A549 (cell line): Measurements from ENCODE around the gene RIPOR2. TPM values are rescaled to one million over a fixed set of nuclear protein-coding genes. Genes with fewer than 3 reads are reported as not detected.

Source experiments
- ATAC-seq, 2 experiments: fragments of 200-7000 bp in 1 of 2; fragments of >200 bp in 1 of 2; cut with Nextera tagmentation in 1 of 2; cut with Tn5 transposase in 1 of 2; 3 replicates each; pipeline versions ENCODE4 v1.8.0 to v1.9.1; 2018 to 2020; ENCODE audit warnings: mild to moderate bottlenecking in 1 of 2, moderate library complexity in 1 of 2
- CTCF ChIA-PET: fragments of 300-600 bp; sonication (Branson Sonifier 250); formaldehyde crosslinking; extraction: SDS; loops from one replicate; lab custom pipeline; 2021; ENCODE audit warnings: antibody characterized with exemption, inconsistent platforms; lab: Yijun Ruan, JAX
- POLR2A ChIA-PET: fragments of 350-600 bp; formaldehyde crosslinking; extraction: SDS; loops from one replicate; lab custom pipeline; 2021; ENCODE audit warnings: antibody characterized with exemption, inconsistent platforms; lab: Yijun Ruan, JAX
- DNase-seq, 2 experiments: peaks; one replicate each; pipeline versions ENCODE4 v3.0.0 to v3.0.0-alpha.2; 2011 to 2016; ENCODE audit warnings: low read depth in 1 of 2, low spot score in 1 of 2
- FAIRE-seq: peaks from 2 replicates; lab custom pipeline; 2011; peaks lifted over from hg19 to GRCh38; lab: Jason Lieb, UNC
- H3K27ac ChIP-seq, 2 experiments: fragments of >200 bp; sonication (Bioruptor Twin); formaldehyde crosslinking; 3 replicates each; pipeline ENCODE4 v1.5.1; 2016 to 2017
- H3K4me1 ChIP-seq: fragments of >200 bp; sonication (Bioruptor Twin); formaldehyde crosslinking; 3 replicates; pipeline ENCODE4 v1.6.1; 2016
- H3K4me2 ChIP-seq: fragments of >200 bp; sonication (Bioruptor Twin); formaldehyde crosslinking; 3 replicates; pipeline ENCODE4 v1.6.1; 2016
- H3K4me3 ChIP-seq: fragments of >200 bp; sonication (Bioruptor Twin); formaldehyde crosslinking; 3 replicates; pipeline ENCODE4 v1.5.1; 2016
- H3K9me3 ChIP-seq: fragments of >200 bp; sonication (Bioruptor Twin); formaldehyde crosslinking; 3 replicates; pipeline ENCODE4 v1.6.1; 2016
- CHD4 ChIP-seq: fragments of 200-600 bp; sonication (generic); IDR thresholded peaks from 2 replicates; pipeline ENCODE4 v1.6.1; 2016; ENCODE audit warnings: antibody characterized with exemption, mild to moderate bottlenecking, borderline replicate concordance
- EP300 ChIP-seq, 2 experiments: fragments of >200 bp; sonication (Bioruptor Twin); formaldehyde crosslinking; IDR thresholded peaks; 2 replicates in 1 of 2; 3 replicates in 1 of 2; pipeline ENCODE4 v1.6.1; 2016 to 2017
- FOSL2 ChIP-seq, 2 experiments: fragments of 450-650 bp in 1 of 2; fragments of >200 bp in 1 of 2; sonication (Bioruptor Twin) in 1 of 2; formaldehyde crosslinking; IDR thresholded peaks; 2 replicates each; pipeline versions ENCODE4 v1.5.0 to v1.6.1; 2016 to 2020; ENCODE audit warnings: mild to moderate bottlenecking in 1 of 2, moderate library complexity in 1 of 2
- HOXB13 ChIP-seq: fragments of 250-450 bp; sonication (Bioruptor Pico); IDR thresholded peaks from 2 replicates; pipeline ENCODE4 v1.5.0; 2020; ENCODE audit warnings: low read depth, mild to moderate bottlenecking, moderate library complexity
- HOXB5 ChIP-seq: fragments of 250-450 bp; sonication (Bioruptor Pico); IDR thresholded peaks from 2 replicates; pipeline ENCODE4 v1.5.0; 2020; ENCODE audit warnings: mild to moderate bottlenecking, moderate library complexity
- MAFK ChIP-seq: fragments of 450-650 bp; IDR thresholded peaks from 2 replicates; pipeline ENCODE4 v1.6.1; 2014; ENCODE audit not compliant: partially characterized antibody
- MYC ChIP-seq: IDR thresholded peaks from 2 replicates; pipeline ENCODE4 v1.6.1; 2012; ENCODE audit warnings: mild to moderate bottlenecking, inconsistent platforms, low read length, improper control_type of control experiment, borderline replicate concordance
- NFE2L2 ChIP-seq: fragments of 150-350 bp; conservative IDR thresholded peaks from 2 replicates; pipeline ENCODE4 v1.6.1; 2014; ENCODE audit warnings: low read length
- RAD21 ChIP-seq, 2 experiments: fragments of >200 bp in 1 of 2; sonication (Bioruptor Twin) in 1 of 2; formaldehyde crosslinking in 1 of 2; IDR thresholded peaks in 1 of 2; conservative IDR thresholded peaks in 1 of 2; 2 replicates in 1 of 2; 3 replicates in 1 of 2; pipeline ENCODE4 v1.6.1; 2012 to 2018; ENCODE audit warnings: inconsistent platforms in 1 of 2
- WGBS: methylation state at CpG from one replicate; pipeline ENCODE4 v1.1.6; 2017; ENCODE audit errors: missing lambda C conversion rate; 5-methylcytosine and 5-hydroxymethylcytosine counted together
- polyA plus RNA-seq, 4 experiments: library from polyadenylated mRNA; depleted of rRNA in 3 of 4; stranded (reverse); fragments of >200 nt; fragmentation: RNase III in 1 of 4; extraction: RNeasy Plus Mini Kit Qiagen cat#74134 plus additional on column Dnase treatment in 1 of 4; gene quantifications; 2 replicates in 3 of 4; 3 replicates in 1 of 4; pipeline ENCODE4 v1.2.3, GENCODE V29; 2011 to 2017
- TF ChIP-seq, protein P1 (sequence below): IDR thresholded peaks from 2 replicates; pipeline ENCODE4 v1.6.1; 2012
- TF ChIP-seq, protein P2 (sequence below): fragments of >200 bp; sonication (Bioruptor Twin); formaldehyde crosslinking; IDR thresholded peaks from 2 replicates; pipeline ENCODE4 v1.6.1; 2016
- TF ChIP-seq, protein P3 (sequence below): fragments of 200-600 bp; sonication (generic); IDR thresholded peaks from 2 replicates; pipeline ENCODE4 v1.6.1; 2016; ENCODE audit warnings: antibody characterized with exemption, mild to moderate bottlenecking, moderate library complexity
- TF ChIP-seq, protein P4 (sequence below): fragments of >200 bp; sonication (Bioruptor Twin); formaldehyde crosslinking; IDR thresholded peaks from 3 replicates; pipeline ENCODE4 v1.5.1; 2016
- TF ChIP-seq, protein P5 (sequence below): fragments of 450-650 bp; IDR thresholded peaks from 2 replicates; pipeline ENCODE4 v1.6.1; 2014; ENCODE audit warnings: antibody characterized with exemption
- TF ChIP-seq, protein P6 (sequence below): IDR thresholded peaks from 2 replicates; pipeline ENCODE4 v1.6.1; 2012; ENCODE audit warnings: low read depth, borderline replicate concordance
- TF ChIP-seq, protein P7 (sequence below): fragments of 250-450 bp; sonication (Bioruptor Pico); IDR thresholded peaks from 2 replicates; pipeline ENCODE4 v1.5.0; 2020; ENCODE audit warnings: low read depth, mild to moderate bottlenecking, moderate library complexity

Gene RIPOR2
- polyA plus RNA-seq, 2 of the 4 experiments (the other 2 are of a cell fraction): 0.01 TPM; not detected in 1

DNA sequence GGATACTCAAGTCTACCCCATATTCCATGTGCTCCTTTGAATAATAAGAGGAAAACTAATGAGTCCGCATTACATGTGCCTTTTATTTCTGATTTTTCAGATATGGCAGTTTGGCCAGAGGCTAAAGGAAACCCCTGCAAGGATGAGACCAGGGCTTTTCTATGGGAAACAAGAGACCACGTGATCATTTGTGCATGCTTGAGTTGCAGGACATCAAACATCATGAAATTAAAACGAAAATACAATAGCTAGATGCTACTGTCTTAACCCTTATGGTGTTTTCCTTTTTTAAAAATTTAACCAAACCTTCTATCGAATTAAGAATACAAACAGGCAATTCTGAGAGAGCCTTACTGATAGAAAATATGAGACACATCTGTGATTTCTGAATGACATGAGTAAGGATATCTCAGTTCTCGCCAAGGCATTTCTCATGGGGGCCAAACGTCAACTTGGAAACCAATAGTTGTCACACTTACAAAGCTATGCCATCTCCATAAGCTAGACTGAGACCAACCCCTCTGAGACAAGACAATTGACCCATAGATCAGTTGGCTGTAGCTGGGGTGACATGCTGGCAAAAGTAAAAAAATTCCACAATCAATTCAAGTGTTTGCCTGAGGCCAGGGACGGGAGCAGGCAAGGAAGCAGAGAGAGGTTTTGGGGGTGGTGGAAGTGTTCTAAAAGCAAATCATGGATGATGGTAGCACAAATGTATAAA lies 52.8 kb downstream of the RIPOR2 start:
- POLR2A ChIA-PET: interaction anchor here (0.5 kb wide), 1 partner anchor 31 kb away, joined by 3 read pairs; no protein-coding TSS in a partner anchor
- FAIRE-seq: no peak
- H3K4me1 ChIP-seq: no peaks in the 10 kb centered on the region
- DNase-seq: no peak
- no peaks in the 10 kb centered on the region for H3K9me3 ChIP-seq
- H3K27ac ChIP-seq: no peak overlapping the region
- CTCF ChIA-PET: no interaction called here
- TF ChIP-seq HOXB5 (CRISPR knock-in tag) (no peak), FOSL2 (IDR thresholded peaks at IDR 0.05) (no peak), FOSL2 (CRISPR knock-in tag; IDR thresholded peaks at IDR 0.05) (no peak), MAFK (no peak), HOXB13 (CRISPR knock-in tag) (no peak), NFE2L2 (no peak), RAD21 (conservative IDR thresholded peaks at IDR 0.05 in 1 of 2, IDR thresholded peaks at IDR 0.05 in 1 of 2) (no peak), MYC (no peak), CHD4 (no peak), EP300 (IDR thresholded peaks at IDR 0.05) (no peak)
- TF ChIP-seq, protein P1, sequence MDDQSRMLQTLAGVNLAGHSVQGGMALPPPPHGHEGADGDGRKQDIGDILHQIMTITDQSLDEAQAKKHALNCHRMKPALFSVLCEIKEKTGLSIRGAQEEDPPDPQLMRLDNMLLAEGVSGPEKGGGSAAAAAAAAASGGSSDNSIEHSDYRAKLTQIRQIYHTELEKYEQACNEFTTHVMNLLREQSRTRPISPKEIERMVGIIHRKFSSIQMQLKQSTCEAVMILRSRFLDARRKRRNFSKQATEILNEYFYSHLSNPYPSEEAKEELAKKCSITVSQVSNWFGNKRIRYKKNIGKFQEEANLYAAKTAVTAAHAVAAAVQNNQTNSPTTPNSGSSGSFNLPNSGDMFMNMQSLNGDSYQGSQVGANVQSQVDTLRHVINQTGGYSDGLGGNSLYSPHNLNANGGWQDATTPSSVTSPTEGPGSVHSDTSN: no peak
- TF ChIP-seq, protein P2, sequence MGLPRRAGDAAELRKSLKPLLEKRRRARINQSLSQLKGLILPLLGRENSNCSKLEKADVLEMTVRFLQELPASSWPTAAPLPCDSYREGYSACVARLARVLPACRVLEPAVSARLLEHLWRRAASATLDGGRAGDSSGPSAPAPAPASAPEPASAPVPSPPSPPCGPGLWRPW: no peak
- TF ChIP-seq, protein P3, sequence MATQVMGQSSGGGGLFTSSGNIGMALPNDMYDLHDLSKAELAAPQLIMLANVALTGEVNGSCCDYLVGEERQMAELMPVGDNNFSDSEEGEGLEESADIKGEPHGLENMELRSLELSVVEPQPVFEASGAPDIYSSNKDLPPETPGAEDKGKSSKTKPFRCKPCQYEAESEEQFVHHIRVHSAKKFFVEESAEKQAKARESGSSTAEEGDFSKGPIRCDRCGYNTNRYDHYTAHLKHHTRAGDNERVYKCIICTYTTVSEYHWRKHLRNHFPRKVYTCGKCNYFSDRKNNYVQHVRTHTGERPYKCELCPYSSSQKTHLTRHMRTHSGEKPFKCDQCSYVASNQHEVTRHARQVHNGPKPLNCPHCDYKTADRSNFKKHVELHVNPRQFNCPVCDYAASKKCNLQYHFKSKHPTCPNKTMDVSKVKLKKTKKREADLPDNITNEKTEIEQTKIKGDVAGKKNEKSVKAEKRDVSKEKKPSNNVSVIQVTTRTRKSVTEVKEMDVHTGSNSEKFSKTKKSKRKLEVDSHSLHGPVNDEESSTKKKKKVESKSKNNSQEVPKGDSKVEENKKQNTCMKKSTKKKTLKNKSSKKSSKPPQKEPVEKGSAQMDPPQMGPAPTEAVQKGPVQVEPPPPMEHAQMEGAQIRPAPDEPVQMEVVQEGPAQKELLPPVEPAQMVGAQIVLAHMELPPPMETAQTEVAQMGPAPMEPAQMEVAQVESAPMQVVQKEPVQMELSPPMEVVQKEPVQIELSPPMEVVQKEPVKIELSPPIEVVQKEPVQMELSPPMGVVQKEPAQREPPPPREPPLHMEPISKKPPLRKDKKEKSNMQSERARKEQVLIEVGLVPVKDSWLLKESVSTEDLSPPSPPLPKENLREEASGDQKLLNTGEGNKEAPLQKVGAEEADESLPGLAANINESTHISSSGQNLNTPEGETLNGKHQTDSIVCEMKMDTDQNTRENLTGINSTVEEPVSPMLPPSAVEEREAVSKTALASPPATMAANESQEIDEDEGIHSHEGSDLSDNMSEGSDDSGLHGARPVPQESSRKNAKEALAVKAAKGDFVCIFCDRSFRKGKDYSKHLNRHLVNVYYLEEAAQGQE: no peak
- TF ChIP-seq, protein P4, sequence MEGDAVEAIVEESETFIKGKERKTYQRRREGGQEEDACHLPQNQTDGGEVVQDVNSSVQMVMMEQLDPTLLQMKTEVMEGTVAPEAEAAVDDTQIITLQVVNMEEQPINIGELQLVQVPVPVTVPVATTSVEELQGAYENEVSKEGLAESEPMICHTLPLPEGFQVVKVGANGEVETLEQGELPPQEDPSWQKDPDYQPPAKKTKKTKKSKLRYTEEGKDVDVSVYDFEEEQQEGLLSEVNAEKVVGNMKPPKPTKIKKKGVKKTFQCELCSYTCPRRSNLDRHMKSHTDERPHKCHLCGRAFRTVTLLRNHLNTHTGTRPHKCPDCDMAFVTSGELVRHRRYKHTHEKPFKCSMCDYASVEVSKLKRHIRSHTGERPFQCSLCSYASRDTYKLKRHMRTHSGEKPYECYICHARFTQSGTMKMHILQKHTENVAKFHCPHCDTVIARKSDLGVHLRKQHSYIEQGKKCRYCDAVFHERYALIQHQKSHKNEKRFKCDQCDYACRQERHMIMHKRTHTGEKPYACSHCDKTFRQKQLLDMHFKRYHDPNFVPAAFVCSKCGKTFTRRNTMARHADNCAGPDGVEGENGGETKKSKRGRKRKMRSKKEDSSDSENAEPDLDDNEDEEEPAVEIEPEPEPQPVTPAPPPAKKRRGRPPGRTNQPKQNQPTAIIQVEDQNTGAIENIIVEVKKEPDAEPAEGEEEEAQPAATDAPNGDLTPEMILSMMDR: no peak
- TF ChIP-seq, protein P5, sequence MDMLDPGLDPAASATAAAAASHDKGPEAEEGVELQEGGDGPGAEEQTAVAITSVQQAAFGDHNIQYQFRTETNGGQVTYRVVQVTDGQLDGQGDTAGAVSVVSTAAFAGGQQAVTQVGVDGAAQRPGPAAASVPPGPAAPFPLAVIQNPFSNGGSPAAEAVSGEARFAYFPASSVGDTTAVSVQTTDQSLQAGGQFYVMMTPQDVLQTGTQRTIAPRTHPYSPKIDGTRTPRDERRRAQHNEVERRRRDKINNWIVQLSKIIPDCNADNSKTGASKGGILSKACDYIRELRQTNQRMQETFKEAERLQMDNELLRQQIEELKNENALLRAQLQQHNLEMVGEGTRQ: no peak
- TF ChIP-seq, protein P6, sequence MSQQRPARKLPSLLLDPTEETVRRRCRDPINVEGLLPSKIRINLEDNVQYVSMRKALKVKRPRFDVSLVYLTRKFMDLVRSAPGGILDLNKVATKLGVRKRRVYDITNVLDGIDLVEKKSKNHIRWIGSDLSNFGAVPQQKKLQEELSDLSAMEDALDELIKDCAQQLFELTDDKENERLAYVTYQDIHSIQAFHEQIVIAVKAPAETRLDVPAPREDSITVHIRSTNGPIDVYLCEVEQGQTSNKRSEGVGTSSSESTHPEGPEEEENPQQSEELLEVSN: no peak
- TF ChIP-seq, protein P7, sequence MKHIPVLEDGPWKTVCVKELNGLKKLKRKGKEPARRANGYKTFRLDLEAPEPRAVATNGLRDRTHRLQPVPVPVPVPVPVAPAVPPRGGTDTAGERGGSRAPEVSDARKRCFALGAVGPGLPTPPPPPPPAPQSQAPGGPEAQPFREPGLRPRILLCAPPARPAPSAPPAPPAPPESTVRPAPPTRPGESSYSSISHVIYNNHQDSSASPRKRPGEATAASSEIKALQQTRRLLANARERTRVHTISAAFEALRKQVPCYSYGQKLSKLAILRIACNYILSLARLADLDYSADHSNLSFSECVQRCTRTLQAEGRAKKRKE: no peak
- H3K4me3 ChIP-seq: no peak overlapping the region
- H3K4me2 ChIP-seq: no peak overlapping the region
- WGBS: 47% methylated on average over 7 of the region's 7 CpGs
- no peak for ATAC-seq
